Effector memory CD8-positive, alpha-beta T cell (primary cell): ENCODE results near the gene MBD5.

Experiments used
- ATAC-seq: fragments of 150-1000 bp; cut with Tn5 transposase; replicated peaks from 2 replicates; pipeline ENCODE4 v1.10.0; 2021; ENCODE audit warnings: mild to moderate bottlenecking, moderate library complexity
- DNase-seq, 3 experiments: peaks; one replicate each; pipeline ENCODE4 v3.0.0; 2021
- H3K27ac Mint-ChIP-seq, 2 donors: one replicate each; pipeline ENCODE4 v1.8.0; 2022; ENCODE audit warnings: mild to moderate bottlenecking in 2 of 2, mixed read lengths in 2 of 2, moderate library complexity in 2 of 2
- H3K27me3 Mint-ChIP-seq, 2 donors: one replicate each; pipeline ENCODE4 v1.8.0; 2022; ENCODE audit warnings: mixed read lengths in 2 of 2
- H3K36me3 Mint-ChIP-seq: one replicate; pipeline ENCODE4 v1.8.0; 2022; ENCODE audit warnings: mild to moderate bottlenecking, moderate library complexity, mixed read lengths; ENCODE audit not compliant: insufficient read depth
- H3K4me1 Mint-ChIP-seq, 2 donors: one replicate each; pipeline ENCODE4 v1.8.0; 2022; ENCODE audit warnings: low read depth in 2 of 2, mixed read lengths in 2 of 2
- H3K4me3 Mint-ChIP-seq, 2 donors: one replicate each; pipeline ENCODE4 v1.8.0; 2022; ENCODE audit warnings: mild to moderate bottlenecking in 2 of 2, mixed read lengths in 2 of 2, moderate library complexity in 2 of 2
- H3K9me3 Mint-ChIP-seq, 2 donors: one replicate each; pipeline ENCODE4 v1.8.0; 2022; ENCODE audit warnings: mixed read lengths in 2 of 2

Gene MBD5

GRCh38 chr2:148338541-148338940, 317.6 kb downstream of the MBD5 start:
- Mint-ChIP-seq H3K27ac (no peak overlapping the region), H3K36me3 (peaks cover 13% of the 10 kb centered on the region), H3K27me3 (no peaks in the 10 kb centered on the region), H3K9me3 (peaks cover 0 to 10% of the 10 kb centered on the region in 2 donors), H3K4me1 (no peaks in the 10 kb centered on the region), H3K4me3 (no peak overlapping the region)
- no peak for DNase-seq
- ATAC-seq: no peak

DNA sequence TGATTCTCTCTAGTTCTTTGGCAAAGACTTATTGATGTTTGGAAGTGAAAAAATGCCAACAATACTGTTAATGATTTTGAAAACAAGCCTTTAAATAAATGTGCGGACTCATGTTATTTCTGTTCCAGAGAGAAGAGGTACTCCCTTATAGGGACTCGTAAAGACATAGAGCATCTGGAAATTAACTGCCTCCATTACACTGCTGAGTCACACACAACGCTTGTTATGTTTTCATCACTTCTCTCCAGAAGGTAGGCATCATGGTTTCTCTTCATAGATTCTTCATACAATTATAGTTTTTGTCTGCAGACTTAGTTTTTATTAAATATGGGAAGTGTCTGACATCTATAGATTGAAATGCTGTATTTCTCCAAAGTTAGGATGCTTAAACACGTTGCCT, 321.2 kb downstream of the MBD5 start:
- Mint-ChIP-seq H3K36me3 (peaks cover 10% of the 10 kb centered on the region), H3K9me3 (peaks cover 0 to 7% of the 10 kb centered on the region in 2 donors), H3K4me1 (no peaks in the 10 kb centered on the region), H3K4me3 (no peak overlapping the region), H3K27me3 (no peaks in the 10 kb centered on the region), H3K27ac (no peak overlapping the region)
- DNase-seq (no peak), ATAC-seq (no peak)

- no peak for ATAC-seq
- no peak for DNase-seq
- H3K4me3 Mint-ChIP-seq: no peak overlapping the region
- H3K4me1 Mint-ChIP-seq: peaks cover 0 to 4% of the 10 kb centered on the region in 2 donors
- no peaks in the 10 kb centered on the region for H3K27me3 Mint-ChIP-seq
- H3K27ac Mint-ChIP-seq: no peak overlapping the region
- H3K9me3 Mint-ChIP-seq: no peaks in the 10 kb centered on the region
- no peaks in the 10 kb centered on the region for H3K36me3 Mint-ChIP-seq
Observed at GRCh38 chr2:148350199-148350598, 329.3 kb downstream of the MBD5 start.

DNA sequence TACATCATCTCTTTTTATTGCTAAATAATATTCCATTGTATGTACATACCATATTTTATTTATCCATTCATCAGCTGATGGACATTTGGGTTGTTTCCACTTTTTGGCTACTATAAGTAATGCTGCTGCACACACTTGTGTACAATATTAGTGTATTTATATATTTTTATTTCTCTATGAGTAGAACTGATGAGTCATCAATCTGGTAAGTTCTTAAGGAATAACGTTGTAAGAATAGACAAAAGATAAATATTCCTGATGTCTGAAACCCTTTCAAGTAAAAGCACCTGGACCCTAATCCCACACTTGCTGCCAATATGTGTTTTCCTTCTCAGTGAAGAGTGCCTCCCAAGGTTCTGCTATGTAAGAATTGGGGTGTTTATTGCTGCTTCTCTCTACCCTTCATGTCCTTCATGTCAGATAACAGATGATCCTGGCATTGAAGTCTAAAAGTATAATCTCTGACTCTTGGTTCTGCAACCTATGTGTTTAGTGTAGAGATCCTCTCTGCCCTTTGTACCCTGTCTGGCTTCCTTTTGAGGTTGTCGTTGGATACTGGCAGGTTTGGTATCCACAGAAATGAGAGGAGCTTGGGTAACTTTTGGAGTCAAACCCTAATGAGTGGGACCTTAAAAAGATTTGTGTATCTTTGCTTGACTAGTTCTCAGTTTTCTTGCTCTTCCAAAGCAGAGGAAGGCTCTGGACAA, 330.7 kb downstream of the MBD5 start:
- ATAC-seq: no peak
- H3K4me1 Mint-ChIP-seq: peaks cover 0 to 6% of the 10 kb centered on the region in 2 donors

GRCh38 chr2:148358375-148358774, 337.5 kb downstream of the MBD5 start:
- peaks cover 2 to 13% of the 10 kb centered on the region in 2 donors for H3K4me1 Mint-ChIP-seq
- no peaks in the 10 kb centered on the region for H3K27me3 Mint-ChIP-seq
- ATAC-seq: no peak
- H3K36me3 Mint-ChIP-seq: no peaks in the 10 kb centered on the region
- no peak overlapping the region for H3K27ac Mint-ChIP-seq
- no peak for DNase-seq
- no peak overlapping the region for H3K4me3 Mint-ChIP-seq
- H3K9me3 Mint-ChIP-seq: no peaks in the 10 kb centered on the region

More for the DNA sequence above, 330.7 kb downstream of the MBD5 start:
- Mint-ChIP-seq H3K27ac (no peak overlapping the region), H3K9me3 (no peaks in the 10 kb centered on the region), H3K36me3 (no peaks in the 10 kb centered on the region), H3K4me3 (no peak overlapping the region), H3K27me3 (no peaks in the 10 kb centered on the region)
- DNase-seq: no peak

DNA sequence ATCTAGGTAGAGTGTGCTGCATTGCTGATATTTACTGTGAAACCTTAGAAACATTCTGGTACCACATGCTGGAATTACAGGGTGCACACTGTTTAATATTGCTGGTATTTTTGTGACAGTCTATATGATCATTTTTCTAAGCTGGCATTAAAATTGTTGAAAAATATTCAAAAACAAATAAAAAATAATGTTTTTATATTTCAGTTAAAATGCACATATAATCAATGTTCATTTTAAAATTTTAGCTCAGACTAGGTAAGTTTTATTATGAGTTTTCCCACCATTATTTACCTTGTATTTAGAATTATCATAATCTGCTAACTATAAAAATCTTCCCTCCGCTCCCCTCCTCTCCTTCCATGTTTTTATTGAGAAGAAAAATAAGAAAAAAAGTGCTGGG, 339.8 kb downstream of the MBD5 start:
- Mint-ChIP-seq H3K4me3 (no peak overlapping the region), H3K27me3 (no peaks in the 10 kb centered on the region), H3K36me3 (no peaks in the 10 kb centered on the region), H3K27ac (no peak overlapping the region), H3K4me1 (peaks cover 2 to 13% of the 10 kb centered on the region in 2 donors), H3K9me3 (peaks cover 3 to 15% of the 10 kb centered on the region in 2 donors)
- DNase-seq (no peak), ATAC-seq (no peak)

- Mint-ChIP-seq H3K27me3 (no peaks in the 10 kb centered on the region), H3K36me3 (no peaks in the 10 kb centered on the region), H3K4me1 (peaks cover 2 to 13% of the 10 kb centered on the region in 2 donors), H3K4me3 (no peak overlapping the region), H3K27ac (no peak overlapping the region), H3K9me3 (peaks cover 3 to 18% of the 10 kb centered on the region in 2 donors)
- no peak for DNase-seq
- no peak for ATAC-seq
Observed at GRCh38 chr2:148362144-148362796, 341.4 kb downstream of the MBD5 start.

DNA sequence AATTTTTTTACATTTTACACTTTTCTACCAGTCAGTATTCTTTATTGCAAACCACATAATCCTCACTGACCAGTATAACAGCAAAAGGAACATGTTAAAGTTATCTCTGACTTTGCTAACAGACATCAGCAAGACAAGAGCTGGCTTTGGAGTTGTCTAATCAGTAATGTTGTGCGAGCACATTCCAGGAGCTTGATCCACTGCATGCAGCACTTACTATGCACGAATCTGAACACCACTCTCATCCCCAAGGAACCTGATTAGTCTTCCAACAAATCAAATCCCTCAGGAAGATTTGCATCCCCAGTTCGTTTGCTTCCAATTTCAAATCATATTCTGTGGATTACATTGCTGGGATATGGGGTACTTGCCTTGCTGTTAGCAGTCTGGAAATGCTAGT, 354.3 kb downstream of the MBD5 start:
- Mint-ChIP-seq H3K4me3 (no peak overlapping the region), H3K27me3 (no peaks in the 10 kb centered on the region), H3K36me3 (no peaks in the 10 kb centered on the region), H3K9me3 (no peaks in the 10 kb centered on the region), H3K4me1 (no peaks in the 10 kb centered on the region), H3K27ac (no peak overlapping the region)
- DNase-seq (no peak), ATAC-seq (no peak)

DNA sequence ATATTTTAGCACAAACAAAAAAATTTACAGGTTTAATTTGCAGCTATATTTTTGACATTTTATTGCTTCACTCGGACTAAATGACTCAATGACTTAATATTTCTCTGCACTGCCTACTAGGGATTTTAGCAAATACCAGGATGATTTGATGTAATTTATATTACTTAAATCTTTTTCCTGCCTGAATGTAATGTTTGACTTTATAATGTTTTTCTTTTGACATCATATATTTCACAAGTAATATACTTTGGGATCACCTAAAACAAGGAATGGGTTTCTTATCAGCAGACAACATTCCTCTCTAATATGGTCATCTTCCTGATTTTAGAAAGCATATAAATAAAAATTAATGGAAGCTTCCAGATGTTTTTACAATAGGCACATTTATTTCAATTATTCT, 370.4 kb downstream of the MBD5 start:
- ATAC-seq: no peak

DNA sequence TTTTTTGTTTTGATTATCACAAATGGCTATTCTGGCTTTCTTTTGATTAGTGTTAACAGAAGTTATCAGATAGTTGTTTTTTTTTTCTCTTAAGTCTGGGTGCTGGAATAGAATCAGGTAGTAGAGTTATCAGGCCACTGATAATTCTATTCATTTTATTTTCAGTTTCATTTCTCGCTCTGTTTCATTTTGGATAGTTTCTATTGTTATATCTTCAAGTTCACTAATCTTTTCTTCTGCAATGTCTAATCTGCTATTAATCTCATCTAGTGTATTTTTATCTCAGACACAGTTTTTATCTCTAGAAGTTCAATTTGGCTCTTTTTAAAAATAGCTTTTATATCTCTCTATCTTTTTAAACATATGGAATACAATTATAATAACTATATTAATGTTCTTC, 381.9 kb downstream of the MBD5 start:
- DNase-seq: no peak
- H3K4me3 Mint-ChIP-seq: no peak overlapping the region
- peaks cover 4 to 24% of the 10 kb centered on the region in 2 donors for H3K4me1 Mint-ChIP-seq
- H3K27me3 Mint-ChIP-seq: no peaks in the 10 kb centered on the region
- no peak overlapping the region for H3K27ac Mint-ChIP-seq
- no peaks in the 10 kb centered on the region for H3K9me3 Mint-ChIP-seq
- H3K36me3 Mint-ChIP-seq: no peaks in the 10 kb centered on the region
- no peak for ATAC-seq

More for the DNA sequence above, 370.4 kb downstream of the MBD5 start:
- H3K27ac Mint-ChIP-seq: no peak overlapping the region
- no peaks in the 10 kb centered on the region for H3K9me3 Mint-ChIP-seq
- no peaks in the 10 kb centered on the region for H3K36me3 Mint-ChIP-seq
- H3K27me3 Mint-ChIP-seq: no peaks in the 10 kb centered on the region
- peaks cover 2 to 11% of the 10 kb centered on the region in 2 donors for H3K4me1 Mint-ChIP-seq
- H3K4me3 Mint-ChIP-seq: no peak overlapping the region
- DNase-seq: no peak

GRCh38 chr2:148410899-148411298, 390.0 kb downstream of the MBD5 start:
- no peaks in the 10 kb centered on the region for H3K36me3 Mint-ChIP-seq
- H3K9me3 Mint-ChIP-seq: peaks cover 2 to 21% of the 10 kb centered on the region in 2 donors
- DNase-seq (no peak), ATAC-seq (no peak)
- no peaks in the 10 kb centered on the region for H3K27me3 Mint-ChIP-seq
- H3K4me3 Mint-ChIP-seq: no peak overlapping the region
- no peak overlapping the region for H3K27ac Mint-ChIP-seq
- H3K4me1 Mint-ChIP-seq: peaks cover 2 to 19% of the 10 kb centered on the region in 2 donors

- Mint-ChIP-seq H3K27me3 (no peaks in the 10 kb centered on the region), H3K36me3 (no peaks in the 10 kb centered on the region), H3K4me1 (peaks cover 2 to 14% of the 10 kb centered on the region in 2 donors), H3K9me3 (peaks cover 2 to 21% of the 10 kb centered on the region in 2 donors), H3K27ac (no peak overlapping the region), H3K4me3 (no peak overlapping the region)
- ATAC-seq (no peak), DNase-seq (no peak)
Observed at GRCh38 chr2:148416248-148416647, 395.4 kb downstream of the MBD5 start.

DNA sequence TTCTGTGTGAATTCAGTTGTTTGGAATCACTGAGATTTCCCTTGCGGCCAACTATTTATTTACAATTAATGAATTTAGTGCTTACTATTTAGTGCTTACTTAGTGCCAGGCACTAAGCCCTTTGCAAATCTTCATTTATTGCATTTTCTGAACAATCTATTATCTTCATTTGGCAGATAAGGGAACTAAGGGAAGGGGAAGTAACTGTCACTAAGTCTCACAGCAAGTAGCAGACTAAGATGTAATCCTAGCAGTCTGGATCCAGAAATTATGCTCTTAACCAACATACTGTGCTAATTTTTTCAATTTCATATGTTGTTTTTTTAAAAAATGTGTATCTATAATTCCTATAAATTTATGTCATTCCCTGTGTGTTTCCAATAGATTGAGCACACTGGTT, 409.2 kb downstream of the MBD5 start:
- Mint-ChIP-seq H3K4me1 (peaks cover 4 to 20% of the 10 kb centered on the region in 2 donors), H3K27me3 (no peaks in the 10 kb centered on the region), H3K9me3 (no peaks in the 10 kb centered on the region), H3K36me3 (no peaks in the 10 kb centered on the region), H3K27ac (no peak overlapping the region), H3K4me3 (no peak overlapping the region)
- no peak for DNase-seq
- no peak for ATAC-seq

DNA sequence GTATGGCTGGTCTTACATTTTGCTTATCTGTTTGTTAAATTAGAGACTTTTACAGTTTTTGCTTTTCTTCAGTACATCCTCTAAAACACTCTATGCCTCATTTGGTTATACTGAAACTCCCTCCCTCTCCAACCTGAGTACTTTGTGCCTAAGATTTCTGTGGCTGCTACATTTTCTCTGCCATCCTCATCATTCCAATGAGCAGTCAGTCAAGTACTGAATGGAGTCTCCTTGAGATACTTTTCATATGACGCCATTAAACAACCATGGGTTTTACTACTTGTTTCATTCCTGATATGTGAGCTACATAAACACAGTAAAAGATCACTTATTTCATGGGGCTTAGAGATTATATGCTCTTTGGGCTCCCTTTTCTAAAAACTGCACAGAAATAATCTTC, 427.0 kb downstream of the MBD5 start:
- DNase-seq (no peak), ATAC-seq (no peak)
- Mint-ChIP-seq H3K36me3 (no peaks in the 10 kb centered on the region), H3K9me3 (no peaks in the 10 kb centered on the region), H3K4me1 (peaks cover 4 to 14% of the 10 kb centered on the region in 2 donors), H3K4me3 (no peak overlapping the region), H3K27ac (no peak overlapping the region), H3K27me3 (no peaks in the 10 kb centered on the region)
